K562 (cell line): ENCODE results near the gene BCAR3. TPM values are rescaled to one million over a fixed set of nuclear protein-coding genes. Genes with fewer than 3 reads are reported as not detected.

Source experiments
- ATAC-seq: fragments of 200-7000 bp; cut with Tn5 transposase; 3 replicates; pipeline ENCODE4 v1.9.1; 2020; ENCODE audit warnings: moderate library complexity
- BruUV-seq: library from RNA; stranded (reverse); fragments of 400-500 nt; replicated peaks from 2 replicates; lab custom pipeline; 2021; lab: Mats Ljungman, UMichigan
- CTCF ChIA-PET: fragments of 300-600 bp; formaldehyde crosslinking; extraction: SDS; loops from one replicate; lab custom pipeline; 2021; ENCODE audit warnings: low intra/inter-chr PET ratio; lab: Yijun Ruan, JAX
- POLR2A ChIA-PET: fragments of 300-600, 350-650 bp; sonication (Branson Sonifier 250); formaldehyde crosslinking; extraction: SDS; loops from one replicate; lab custom pipeline; 2021; ENCODE audit warnings: antibody characterized with exemption, inconsistent platforms; lab: Yijun Ruan, JAX
- DNase-seq, 4 experiments: peaks; one replicate each; pipeline versions ENCODE4 v3.0.0 to v3.0.0-alpha.2; 2011 to 2018; ENCODE audit warnings: low spot score in 3 of 4, mixed read lengths in 3 of 4; ENCODE audit errors: extremely low read depth in 1 of 4
- FAIRE-seq: peaks from 2 replicates; lab custom pipeline; 2011; peaks lifted over from hg19 to GRCh38; lab: Jason Lieb, UNC
- H2AFZ ChIP-seq: 2 replicates; pipeline ENCODE4 v1.6.0; 2011; ENCODE audit warnings: low read depth, low read length, control low read depth, inconsistent platforms
- H3K27ac ChIP-seq: fragments of 200-600 bp; 3 replicates; pipeline ENCODE4 v1.8.0; 2011; ENCODE audit warnings: low read depth, mild to moderate bottlenecking, control low read depth, inconsistent platforms, low read length, moderate library complexity, mixed read lengths; ENCODE audit errors: extremely low read depth
- H3K27me3 ChIP-seq, 2 experiments: fragments of 300-600 bp in 1 of 2; 2 replicates in 1 of 2; 3 replicates in 1 of 2; pipeline versions ENCODE4 v1.6.0 to v1.8.0; 2011; ENCODE audit warnings: inconsistent platforms in 2 of 2, low read length in 2 of 2, mild to moderate bottlenecking in 1 of 2, mixed read lengths in 1 of 2, moderate library complexity in 1 of 2; ENCODE audit not compliant: control insufficient read depth in 2 of 2, insufficient read depth in 2 of 2
- H3K36me3 ChIP-seq: fragments of 300-600 bp; 3 replicates; pipeline ENCODE4 v1.8.0; 2011; ENCODE audit warnings: mild to moderate bottlenecking, low read length, inconsistent platforms; ENCODE audit not compliant: control insufficient read depth, insufficient read depth
- H3K4me1 ChIP-seq, 2 experiments: fragments of 200-600 bp in 1 of 2; replicated peaks in 1 of 2; 2 replicates in 1 of 2; 3 replicates in 1 of 2; pipeline versions ENCODE4 v1.5.1 to v1.8.0; 2011; ENCODE audit warnings: inconsistent platforms in 2 of 2, low read length in 2 of 2, mild to moderate bottlenecking in 1 of 2, mixed read lengths in 1 of 2, moderate library complexity in 1 of 2; ENCODE audit not compliant: control insufficient read depth in 2 of 2, insufficient read depth in 2 of 2
- H3K4me2 ChIP-seq: 2 replicates; pipeline ENCODE4 v1.6.1; 2011; ENCODE audit warnings: low read length, control low read depth, inconsistent platforms, mixed read lengths; ENCODE audit not compliant: insufficient read depth
- H3K4me3 ChIP-seq: fragments of 200-600 bp; sonication (generic), shearing (Covaris generic); 2 replicates; pipeline ENCODE4 v1.5.1; 2016; ENCODE audit warnings: control low read depth, inconsistent platforms
- H3K79me2 ChIP-seq: fragments of 200-600 bp; 3 replicates; pipeline ENCODE4 v1.8.0; 2011; ENCODE audit warnings: low read length, inconsistent platforms; ENCODE audit not compliant: control insufficient read depth, insufficient read depth
- H3K9ac ChIP-seq, 2 experiments: 2 replicates each; pipeline versions ENCODE4 v1.6.0 to v1.6.1; 2011; ENCODE audit warnings: low read depth in 2 of 2, low read length in 2 of 2, control low read depth in 1 of 2, inconsistent platforms in 1 of 2, mild to moderate bottlenecking in 1 of 2, mixed read lengths in 1 of 2; ENCODE audit not compliant: insufficient read depth in 1 of 2
- H3K9me1 ChIP-seq: one replicate; pipeline ENCODE4 v1.6.0; 2011; ENCODE audit warnings: inconsistent platforms, mild to moderate bottlenecking, low read length, moderate library complexity; ENCODE audit not compliant: control insufficient read depth, insufficient read depth
- H3K9me3 ChIP-seq: replicated peaks from 2 replicates; pipeline ENCODE4 v1.5.1; 2011; ENCODE audit warnings: low read depth, low read length, inconsistent platforms; ENCODE audit not compliant: control insufficient read depth, insufficient read depth
- H4K20me1 ChIP-seq: replicated peaks from 2 replicates; pipeline ENCODE4 v1.6.1; 2011; ENCODE audit warnings: low read length, inconsistent platforms, mixed read lengths; ENCODE audit not compliant: control insufficient read depth, insufficient read depth
- ATF3 ChIP-seq, 2 experiments: fragments of 450-650 bp in 1 of 2; sonication (generic) in 1 of 2; formaldehyde crosslinking in 1 of 2; IDR thresholded peaks in 1 of 2; conservative IDR thresholded peaks in 1 of 2; 2 replicates each; pipeline versions ENCODE4 v1.6.1 to v1.8.1; 2016 to 2023; ENCODE audit warnings: mild to moderate bottlenecking in 2 of 2, moderate library complexity in 2 of 2, inconsistent platforms in 1 of 2, missing genetic modification reagents in 1 of 2
- DEAF1 ChIP-seq: fragments of 450-650 bp; formaldehyde crosslinking; IDR thresholded peaks from 2 replicates; pipeline ENCODE4 v1.4.0; 2020; ENCODE audit warnings: mild to moderate bottlenecking, moderate library complexity
- WGBS: fragments of 100-300 bp; shearing (Covaris generic); methylation state at CpG from one replicate; pipeline ENCODE4 v1.1.6; 2016; ENCODE audit warnings: low coverage, mixed read lengths; ENCODE audit not compliant: insufficient coverage; ENCODE audit errors: missing lambda C conversion rate; 5-methylcytosine and 5-hydroxymethylcytosine counted together
- in situ Hi-C: fragments of 300-500 bp; cut with MboI; formaldehyde crosslinking; loops from 4 replicates; pipeline ENCODE4 v1.15.0; 2018; ENCODE audit warnings: inconsistent platforms, mixed read lengths
- intact Hi-C: fragments of 100-400 bp; cut with micrococcal nuclease; formaldehyde crosslinking; loops from 2 replicates; pipeline ENCODE4 v1.14.2; 2022
- polyA plus RNA-seq, 8 experiments: library from polyadenylated mRNA; depleted of rRNA in 4 of 8; stranded (reverse) in 5 of 8; unstranded in 3 of 8; fragments of >200 nt; fragmentation: Nextera tagmentation in 2 of 8; fragmentation: Illumina TruSeq in 1 of 8; extraction: Ambion mirVana in 2 of 8; extraction: Trizol in 1 of 8; gene quantifications; 2 replicates each; pipeline versions ENCODE4 v1.2.1 to v1.2.3, GENCODE V29; 2011 to 2014; ENCODE audit warnings: inconsistent platforms in 1 of 8, missing spikeins in 1 of 8
- total RNA-seq, 7 experiments: library from RNA; depleted of rRNA in 6 of 7; stranded (reverse); fragments of >200 nt in 6 of 7; fragmentation: Illumina TruSeq in 2 of 7; extraction: Trizol in 2 of 7; gene quantifications; 2 replicates each; pipeline versions ENCODE4 v1.2.1 to v1.2.3, GENCODE V29; 2011 to 2021; ENCODE audit warnings: low replicate concordance in 1 of 7

The BCAR3 gene
- total and polyA plus RNA-seq, 9 of the 15 experiments (the other 6 are each of a cell fraction or from before 2014, with no cell fraction given), result 1.8 to 6.3 (median 3.8) TPM

DNA sequence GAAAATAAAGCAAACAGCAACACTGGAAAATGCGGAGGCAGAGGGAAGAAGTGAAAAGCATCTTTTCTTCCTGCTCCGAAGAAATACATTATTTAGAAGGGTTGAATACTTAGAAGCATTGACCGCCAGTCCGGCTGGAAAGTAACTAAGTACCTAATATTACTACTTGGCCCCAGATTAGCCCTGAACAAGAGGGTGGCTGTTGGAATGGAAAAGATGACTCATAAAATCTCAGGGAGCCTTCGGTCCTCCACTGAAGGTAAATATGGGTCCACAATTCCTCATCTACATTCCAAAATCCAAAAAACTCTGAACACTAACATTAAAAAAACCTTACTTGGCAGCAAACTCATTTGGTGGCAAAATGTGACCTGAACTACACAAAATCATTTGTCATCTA is 40.1 kb downstream of the BCAR3 start:
- H3K9me1 ChIP-seq, result no peaks in the 10 kb centered on the region
- ATAC-seq, result no peak
- no peaks in the 10 kb centered on the region for H3K36me3 ChIP-seq
- H3K4me2 ChIP-seq, result no peak overlapping the region
- CTCF ChIA-PET, result no interaction called here
- H2AFZ ChIP-seq, result no peak overlapping the region
- BruUV-seq, result no TSS peak
- H3K9ac ChIP-seq, result no peak overlapping the region
- no peak overlapping the region for H3K27ac ChIP-seq
- H3K4me1 ChIP-seq, result no peaks in the 10 kb centered on the region
- no peaks in the 10 kb centered on the region for H3K79me2 ChIP-seq
- FAIRE-seq, result no peak
- no peak overlapping the region for H3K4me3 ChIP-seq
- in situ Hi-C loops (no loop called here), intact Hi-C loops (no loop called here)
- 0 out of 2 replicates have a peak, but pooled peaks have one; percentile 25 for TF ChIP-seq ATF3 (IDR thresholded peaks at IDR 0.05)
- no peak for TF ChIP-seq ATF3 (CRISPR knock-in tag; conservative IDR thresholded peaks at IDR 0.05)
- TF ChIP-seq DEAF1, result no peak
- POLR2A ChIA-PET, result no interaction called here
- 39% methylated on average over 5 of the region's 5 CpGs for WGBS
- no peaks in the 10 kb centered on the region for H3K9me3 ChIP-seq
- peaks cover 5 to 23% of the 10 kb centered on the region in 2 experiments; a peak in 4 of 5 replicates for H3K27me3 ChIP-seq
- no peak for DNase-seq
- H4K20me1 ChIP-seq, result no peaks in the 10 kb centered on the region
